Endodermal cell (in vitro differentiated cells): Measurements from ENCODE around the gene ARID1A. TPM values are rescaled to one million over a fixed set of nuclear protein-coding genes. Genes with fewer than 3 reads are reported as not detected.
"Not testable (repeated sequence)": the region's sequence is repeated elsewhere in the genome, so short reads cannot be mapped to it uniquely, and the experiment has no call there.

Experiments
- DNase-seq: peaks from one replicate; pipeline ENCODE4 v3.0.0-alpha.2; 2017
- H3K27ac ChIP-seq: 2 replicates; pipeline ENCODE4 v1.5.1; 2013; ENCODE audit warnings: mild to moderate bottlenecking, low read depth, low read length, moderate library complexity
- H3K27me3 ChIP-seq: 2 replicates; pipeline ENCODE4 v1.6.1; 2013; ENCODE audit warnings: mild to moderate bottlenecking, low read length, moderate library complexity; ENCODE audit not compliant: insufficient read depth, control insufficient read depth, poor library complexity, severe bottlenecking
- H3K36me3 ChIP-seq: 2 replicates; pipeline ENCODE4 v1.7.0; 2013; ENCODE audit warnings: mild to moderate bottlenecking, low read length, moderate library complexity; ENCODE audit not compliant: control insufficient read depth, insufficient read depth
- H3K4me1 ChIP-seq: one replicate; pipeline ENCODE4 v1.7.0; 2013; ENCODE audit warnings: low read length; ENCODE audit not compliant: control insufficient read depth, insufficient read depth
- H3K4me3 ChIP-seq: 2 replicates; pipeline ENCODE4 v1.5.1; 2013; ENCODE audit warnings: mild to moderate bottlenecking, low read length, moderate library complexity
- H3K9ac ChIP-seq: 2 replicates; pipeline ENCODE4 v1.6.1; 2013; ENCODE audit warnings: mild to moderate bottlenecking, low read length, moderate library complexity; ENCODE audit not compliant: poor library complexity, severe bottlenecking; ENCODE audit errors: extremely low read depth
- H3K9me3 ChIP-seq: 2 replicates; pipeline ENCODE4 v1.6.1; 2013; ENCODE audit warnings: mild to moderate bottlenecking, low read length, moderate library complexity; ENCODE audit not compliant: control insufficient read depth
- H3K27ac Mint-ChIP-seq: 2 replicates; pipeline ENCODE4 v1.8.0; 2020; ENCODE audit warnings: mixed read lengths
- H3K27me3 Mint-ChIP-seq: 2 replicates; pipeline ENCODE4 v1.8.0; 2021; ENCODE audit warnings: mild to moderate bottlenecking, mixed read lengths; ENCODE audit not compliant: insufficient read depth
- H3K36me3 Mint-ChIP-seq: 2 replicates; pipeline ENCODE4 v1.8.0; 2020; ENCODE audit warnings: low read depth, mixed read lengths
- H3K4me1 Mint-ChIP-seq: 2 replicates; pipeline ENCODE4 v1.8.0; 2020; ENCODE audit warnings: mixed read lengths
- H3K4me3 Mint-ChIP-seq: 2 replicates; pipeline ENCODE4 v1.8.0; 2020; ENCODE audit warnings: mild to moderate bottlenecking, moderate library complexity, mixed read lengths
- H3K9me3 Mint-ChIP-seq: 2 replicates; pipeline ENCODE4 v1.8.0; 2020; ENCODE audit warnings: mild to moderate bottlenecking, mixed read lengths
- CTCF ChIP-seq: fragments of 200-600 bp; sonication (generic); conservative IDR thresholded peaks from 2 replicates; pipeline ENCODE4 v1.5.0; 2021; ENCODE audit warnings: antibody characterized with exemption, mild to moderate bottlenecking
- WGBS, 2 experiments: methylation state at CpG; one replicate each; pipeline versions ENCODE4 v1.1.5 to v1.1.7; 2013; ENCODE audit warnings: missing lambda C conversion rate in 2 of 2, mixed read lengths in 1 of 2; ENCODE audit not compliant: insufficient coverage in 1 of 2, insufficient read length in 1 of 2; 5-methylcytosine and 5-hydroxymethylcytosine counted together
- total RNA-seq, 2 donors: library from RNA; stranded (reverse); fragmentation: NEBNext Ultra II Directional in 1 of 2; extraction: Animal tissue kit (Norgen Biotek cat#: 25700) in 1 of 2; gene quantifications; 2 replicates in 1 of 2; 3 replicates in 1 of 2; pipeline ENCODE4 v1.2.1, GENCODE V29; 2021

The ARID1A gene
- total RNA-seq, 2 donors from 2014 or later, result 118 to 128 TPM

DNA sequence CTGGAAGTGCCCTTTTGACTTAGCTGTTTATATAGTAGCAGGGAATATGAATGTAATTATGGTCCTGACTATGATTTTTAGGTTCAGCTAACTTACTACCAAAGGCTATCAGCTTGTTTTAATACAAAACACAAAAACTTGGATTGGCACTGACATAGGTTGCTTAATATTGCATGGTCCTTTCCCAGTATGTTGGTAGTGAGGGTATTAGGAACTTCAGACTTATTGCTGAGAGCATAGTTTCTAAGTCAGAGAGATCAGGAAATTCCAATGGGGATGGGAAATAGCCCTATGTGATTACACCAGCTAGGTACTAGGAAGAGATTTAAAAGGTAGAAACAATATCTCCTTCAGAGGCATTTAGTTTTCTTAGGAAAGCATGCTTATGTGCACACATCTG, 7.7 kb downstream of the ARID1A start:
- Mint-ChIP-seq H3K4me1 (peaks cover 18% of the 10 kb centered on the region), H3K4me3 (no peak overlapping the region), H3K9me3 (no peaks in the 10 kb centered on the region), H3K36me3 (peaks cover 17% of the 10 kb centered on the region), H3K27me3 (no peaks in the 10 kb centered on the region), H3K27ac (no peak overlapping the region)
- H3K9me3 ChIP-seq, result no peaks in the 10 kb centered on the region
- H3K4me3 ChIP-seq, result peak overlapping the region; percentile 8
- TF ChIP-seq CTCF, result no peak
- no peak overlapping the region for H3K27ac ChIP-seq
- H3K9ac ChIP-seq, result no peak overlapping the region
- peaks cover 22% of the 10 kb centered on the region for H3K36me3 ChIP-seq
- peaks cover 37% of the 10 kb centered on the region for H3K4me1 ChIP-seq
- no peaks in the 10 kb centered on the region for H3K27me3 ChIP-seq
- DNase-seq, result no peak

- no peak overlapping the region for H3K4me3 ChIP-seq
- no peak overlapping the region for H3K27ac ChIP-seq
- 93 to 94% methylated on average over 3 to 5 of the region's 5 CpGs for WGBS, 2 experiments
- H3K36me3 ChIP-seq, result peaks cover 32% of the 10 kb centered on the region
- Mint-ChIP-seq H3K4me1 (peaks cover 22% of the 10 kb centered on the region), H3K27ac (no peak overlapping the region), H3K36me3 (peaks cover 29% of the 10 kb centered on the region), H3K4me3 (no peak overlapping the region), H3K27me3 (no peaks in the 10 kb centered on the region), H3K9me3 (no peaks in the 10 kb centered on the region)
- TF ChIP-seq CTCF, result no peak
- no peak overlapping the region for H3K9ac ChIP-seq
- no peaks in the 10 kb centered on the region for H3K27me3 ChIP-seq
- H3K9me3 ChIP-seq, result no peaks in the 10 kb centered on the region
- peaks cover 37% of the 10 kb centered on the region for H3K4me1 ChIP-seq
- no peak for DNase-seq
Measured at GRCh38 chr1:26704629-26705028, 8.8 kb downstream of the ARID1A start.

DNA sequence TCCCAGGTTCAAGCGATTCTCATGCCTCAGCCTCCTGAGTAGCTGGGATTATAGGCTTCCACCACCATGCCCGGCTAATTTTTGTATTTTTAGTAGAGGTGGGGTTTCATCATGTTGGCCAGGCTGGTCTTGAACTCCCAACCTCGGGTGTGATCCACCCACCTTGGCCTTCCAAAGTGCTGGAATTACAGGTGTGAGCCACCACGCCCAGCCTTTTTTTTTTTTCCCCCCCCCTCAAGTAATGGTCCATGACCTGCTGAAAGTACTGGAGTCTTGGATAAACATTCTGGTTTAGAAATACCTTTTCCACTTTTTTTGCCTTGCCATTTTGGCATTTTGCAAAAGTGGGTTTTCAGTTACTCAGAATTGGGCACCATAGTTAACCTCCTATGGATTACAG, 9.4 kb downstream of the ARID1A start:
- H3K4me3 ChIP-seq, H3K27ac ChIP-seq: not testable (repeated sequence)
- H3K4me1 ChIP-seq, result peaks cover 33% of the 10 kb centered on the region

DNA sequence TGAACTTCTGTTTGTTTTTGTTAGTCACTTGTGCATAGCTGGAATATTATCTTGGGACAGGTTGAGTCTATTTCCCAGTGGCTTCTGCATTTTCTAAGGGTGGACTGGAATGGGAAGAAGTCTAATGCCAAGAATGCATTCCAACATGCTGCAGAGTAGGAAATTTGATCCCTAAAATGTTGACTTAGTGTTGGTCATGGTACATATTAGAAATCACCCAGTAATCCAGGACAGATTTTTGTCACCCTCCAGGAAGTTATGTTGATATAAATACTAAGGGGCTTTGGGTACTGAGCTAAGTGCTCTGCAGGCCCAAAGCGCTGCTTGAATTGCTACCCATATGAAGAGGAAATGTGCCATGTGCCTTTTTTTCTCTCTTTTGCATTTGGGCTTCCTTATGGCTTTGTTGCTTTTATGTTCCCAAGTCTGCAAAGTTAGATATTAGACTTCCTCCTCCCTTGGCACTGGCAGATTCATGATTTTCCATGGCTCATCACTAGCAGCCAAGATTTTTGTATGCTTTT, 10.0 kb downstream of the ARID1A start:
- peaks cover 33% of the 10 kb centered on the region for H3K36me3 ChIP-seq
- H3K4me3 Mint-ChIP-seq, result peak overlapping the region; percentile 7
- H3K27ac Mint-ChIP-seq, result peak overlapping the region; percentile 67
- TF ChIP-seq CTCF, result no peak
- no peak overlapping the region for H3K27ac ChIP-seq
- H3K9me3 ChIP-seq, result no peaks in the 10 kb centered on the region
- H3K36me3 Mint-ChIP-seq, result peaks cover 32% of the 10 kb centered on the region
- H3K9ac ChIP-seq, result no peak overlapping the region
- H3K27me3 ChIP-seq, result no peaks in the 10 kb centered on the region
- WGBS, 2 experiments, result 88 to 100% methylated on average over 1 of the region's 1 CpG
- H3K27me3 Mint-ChIP-seq, result no peaks in the 10 kb centered on the region
- H3K4me3 ChIP-seq, result peak overlapping the region; percentile 12
- DNase-seq, result no peak
- H3K4me1 Mint-ChIP-seq, result peaks cover 26% of the 10 kb centered on the region
- no peaks in the 10 kb centered on the region for H3K9me3 Mint-ChIP-seq
- peaks cover 27% of the 10 kb centered on the region for H3K4me1 ChIP-seq

More for the DNA sequence above, 9.4 kb downstream of the ARID1A start:
- H3K4me3 Mint-ChIP-seq, DNase-seq, H3K9me3 ChIP-seq, H3K27me3 ChIP-seq, H3K9ac ChIP-seq, H3K27me3 Mint-ChIP-seq, H3K27ac Mint-ChIP-seq, H3K9me3 Mint-ChIP-seq: not testable (repeated sequence)
- WGBS, 2 experiments, result 90 to 100% methylated on average over 2 to 4 of the region's 4 CpGs
- H3K36me3 Mint-ChIP-seq, result peaks cover 30% of the 10 kb centered on the region
- H3K4me1 Mint-ChIP-seq, result peaks cover 22% of the 10 kb centered on the region
- peaks cover 27% of the 10 kb centered on the region for H3K36me3 ChIP-seq
